SIG-M5 treated with dmso at 0.1 percent for 504 hours (cell line): ENCODE results near the gene IQCE.

Experiments used
- DNase-seq: peaks from one replicate; lab custom pipeline; 2025; ENCODE audit not compliant: unreplicated experiment; lab: John Stamatoyannopoulos, UW

Gene IQCE

GRCh38 chr7:2558629-2559282, at the start of gene IQCE:
Gene IQCE, plus strand, starts transcription at chr7:2558979. Its CDS starts 203 bp downstream, at chr7:2559182.
- peak; percentile 76 for DNase-seq

GRCh38 chr7:2509298-2509906, 49.4 kb upstream of the IQCE start:
- no peak for DNase-seq

DNA sequence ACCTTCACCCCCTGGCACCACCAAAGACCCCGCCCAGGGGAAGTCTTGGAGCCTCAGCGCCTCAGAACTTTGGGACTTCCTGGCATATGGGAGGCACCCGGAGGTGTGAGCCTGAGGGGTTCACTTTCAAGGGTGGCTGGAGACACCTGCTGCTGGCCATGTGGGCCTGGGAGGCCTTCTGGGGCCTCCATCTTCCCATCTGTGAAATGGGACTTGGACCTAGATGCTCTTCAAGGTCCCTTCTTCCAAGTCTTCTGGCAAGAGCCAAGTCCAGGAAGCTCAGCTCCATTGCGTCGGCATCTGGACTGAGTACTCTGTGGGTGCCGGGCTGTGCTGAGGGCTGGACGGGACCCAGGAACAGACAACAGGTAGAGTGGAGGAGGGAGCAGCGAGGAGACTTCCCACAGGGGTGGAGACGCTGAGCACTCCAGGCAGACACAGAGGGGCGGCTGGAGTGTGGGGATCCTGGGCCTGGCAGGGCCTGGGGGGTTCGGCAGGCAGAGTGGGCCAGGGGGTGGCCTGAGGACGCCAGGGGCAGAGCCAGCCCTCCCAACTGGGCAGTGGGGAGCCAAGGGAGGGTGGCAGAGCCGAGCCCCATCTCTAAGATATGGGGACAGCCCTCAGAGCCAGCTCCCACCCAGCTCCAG, 48.5 kb upstream of the IQCE start:
- no peak for DNase-seq

DNA sequence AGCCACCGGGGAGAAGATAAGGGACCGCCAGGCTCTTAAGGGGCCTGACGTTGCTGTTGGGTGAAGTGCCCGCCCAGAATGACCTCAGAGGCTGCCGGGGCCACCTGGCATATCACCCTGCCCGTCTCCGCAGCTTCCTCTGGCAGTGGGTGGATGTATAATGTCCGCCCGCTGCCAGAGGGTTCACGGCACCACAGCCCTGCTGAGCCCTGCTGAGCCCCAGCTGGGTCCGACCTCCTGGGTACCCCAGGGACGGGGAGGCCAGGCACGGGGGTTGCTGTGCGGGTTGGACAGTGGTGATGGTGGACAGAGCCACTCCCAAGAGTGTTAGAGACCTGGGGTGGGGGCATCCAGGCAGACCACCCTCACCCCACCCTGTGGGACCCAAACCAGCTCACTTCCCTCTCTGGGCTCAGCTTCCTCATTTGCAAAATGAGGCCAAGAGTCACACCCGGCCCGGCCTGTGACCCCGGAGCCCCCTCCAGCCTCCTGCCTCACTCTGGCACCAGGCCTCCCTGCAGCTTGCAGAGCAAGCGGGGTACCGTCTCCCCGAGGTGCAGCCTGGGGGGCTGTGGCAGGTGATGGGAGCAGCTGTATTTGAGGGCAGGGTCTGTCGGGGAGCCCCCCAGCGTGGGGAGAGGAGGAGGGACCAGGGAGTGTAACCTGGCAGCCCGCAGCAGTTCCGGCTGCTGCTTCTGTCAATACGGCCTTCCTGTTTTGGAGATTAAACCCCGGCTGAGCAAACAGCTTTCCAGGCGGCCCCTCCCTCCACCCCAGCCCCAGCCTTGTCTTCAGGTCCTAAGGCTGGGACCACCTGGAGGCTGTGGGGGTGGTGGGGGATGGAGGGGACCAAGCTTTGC, 47.6 kb upstream of the IQCE start:
- DNase-seq: peak; percentile 51

DNA sequence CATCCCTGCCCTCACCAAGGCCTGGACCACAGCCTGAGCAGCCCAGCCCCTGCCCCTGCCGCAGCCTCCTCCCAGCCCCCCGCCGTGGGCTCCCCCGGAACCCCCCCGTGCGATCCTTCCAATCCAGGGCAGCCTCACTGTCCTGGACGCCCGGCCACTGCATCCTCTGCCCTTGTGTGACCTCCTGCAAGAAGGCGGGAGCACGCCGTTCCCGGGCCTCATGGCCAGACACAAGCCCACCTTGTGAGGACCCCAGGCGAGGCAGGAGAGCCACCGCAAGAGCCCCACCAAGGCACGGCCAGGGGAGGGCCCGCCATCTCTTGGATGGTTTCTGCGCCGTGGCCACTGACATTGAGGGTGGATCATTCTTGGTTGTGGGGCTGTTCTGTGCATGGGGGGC, 47.0 kb upstream of the IQCE start:
- no peak for DNase-seq

DNA sequence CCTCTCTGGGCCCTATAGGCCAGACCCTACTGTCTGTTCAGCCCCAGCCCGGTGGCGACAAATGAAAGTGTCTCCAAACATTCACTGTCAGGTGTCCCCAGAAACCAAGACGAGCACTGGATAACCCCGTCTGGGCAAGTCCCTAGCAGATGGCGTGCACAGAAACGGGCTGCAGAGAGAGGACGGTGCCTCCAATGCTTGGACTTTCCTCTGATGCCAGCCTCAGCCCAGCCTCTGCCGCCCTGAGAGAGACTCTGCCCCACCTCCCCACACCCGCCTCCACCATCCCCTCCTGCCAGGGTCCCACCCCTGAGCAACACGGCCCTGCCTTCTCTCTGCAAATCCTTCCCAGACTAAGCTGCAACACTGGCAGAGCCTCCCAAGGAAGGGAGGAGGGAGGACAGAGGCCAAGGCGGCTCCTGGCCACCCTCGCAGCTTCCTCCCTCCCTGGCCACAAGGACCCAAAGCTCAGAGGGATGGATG, 46.6 kb upstream of the IQCE start:
- DNase-seq: no peak

GRCh38 chr7:2512713-2513112, 46.1 kb upstream of the IQCE start:
- DNase-seq: no peak

- no peak for DNase-seq
Measured at GRCh38 chr7:2513702-2514101, 45.1 kb upstream of the IQCE start.

- DNase-seq: no peak
Measured at GRCh38 chr7:2514473-2515423, 44.0 kb upstream of the IQCE start.

- no peak for DNase-seq
Measured at GRCh38 chr7:2515424-2516193, 43.2 kb upstream of the IQCE start.

GRCh38 chr7:2516194-2516555, 42.6 kb upstream of the IQCE start:
- DNase-seq: no peak

DNA sequence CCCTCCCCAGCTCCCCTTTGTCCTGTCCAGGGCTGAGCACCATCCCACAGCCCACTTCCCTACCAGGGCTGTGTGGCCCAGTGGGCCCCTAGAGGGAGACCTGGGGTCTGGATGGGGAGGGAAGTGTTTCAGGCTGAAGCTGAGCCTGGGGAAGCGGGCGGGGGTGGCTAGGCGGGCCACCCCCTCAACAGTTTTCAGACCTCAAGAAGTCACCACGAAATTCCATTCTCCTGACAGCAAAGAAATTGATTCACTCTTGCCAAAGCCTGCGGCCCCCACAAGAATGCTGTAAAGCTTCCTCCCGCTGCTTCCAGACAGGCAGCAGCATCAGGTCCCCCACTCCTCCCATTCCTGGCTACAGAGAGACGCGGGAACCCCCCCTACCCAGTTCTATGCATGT, 41.8 kb upstream of the IQCE start:
- DNase-seq: no peak

- no peak for DNase-seq
Measured at GRCh38 chr7:2517678-2518507, 40.9 kb upstream of the IQCE start.

GRCh38 chr7:2518737-2519118, 40.1 kb upstream of the IQCE start:
- DNase-seq: no peak

- peak; percentile 82 for DNase-seq
Measured at GRCh38 chr7:2519119-2519930, 39.5 kb upstream of the IQCE start, which contains the start of gene LFNG. Gene LFNG, plus strand, starts transcription at chr7:2519774. Its CDS starts 88 bp downstream, at chr7:2519862.

DNA sequence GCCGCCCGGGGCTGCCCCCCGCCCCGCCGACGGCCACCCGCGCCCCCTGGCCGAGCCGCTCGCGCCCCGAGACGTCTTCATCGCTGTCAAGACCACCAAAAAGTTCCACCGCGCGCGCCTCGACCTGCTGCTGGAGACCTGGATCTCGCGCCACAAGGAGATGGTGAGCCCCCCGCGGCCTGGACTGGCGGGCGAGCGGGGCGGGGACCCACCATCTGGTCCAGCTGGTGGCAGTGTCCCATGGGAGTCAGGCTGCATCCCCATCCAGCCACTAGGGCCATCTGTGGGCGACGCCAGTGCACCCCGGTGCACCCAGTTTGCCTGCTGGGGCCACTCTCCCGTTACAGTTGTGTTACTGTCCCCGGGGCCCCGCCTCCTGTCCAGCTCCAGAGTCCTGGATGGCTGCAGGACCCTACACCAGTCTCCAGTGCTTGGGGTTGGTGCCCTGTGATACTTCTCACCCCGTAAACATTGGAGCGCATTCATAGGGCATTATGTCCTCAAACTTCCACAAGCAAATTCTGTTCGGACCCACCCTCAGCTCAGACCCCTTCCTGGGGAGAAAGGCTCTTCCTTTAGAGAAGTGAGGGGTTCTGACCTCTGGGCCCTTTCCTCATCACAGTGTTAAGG, 38.5 kb upstream of the IQCE start:
- peak; percentile 16 for DNase-seq

GRCh38 chr7:2520761-2521290, 38.0 kb upstream of the IQCE start:
- no peak for DNase-seq
